Retinal pigment epithelial cell (primary cell): Measurements from ENCODE around the gene PREX1.
A peak's percentile ranks its signal among the peaks of the same experiment; 100 is the strongest.

Source experiments
- DNase-seq: peaks from one replicate; pipeline ENCODE4 v3.0.0-alpha.2; 2010; ENCODE audit warnings: low read depth
- H3K4me3 ChIP-seq: 2 replicates; pipeline ENCODE4 v1.5.1; 2011; ENCODE audit warnings: mild to moderate bottlenecking, low read length, control low read depth, moderate library complexity
- CTCF ChIP-seq: conservative IDR thresholded peaks from 2 replicates; pipeline ENCODE4 v1.5.1; 2011; ENCODE audit warnings: low read depth, low read length, control low read depth, inconsistent platforms

The PREX1 gene

GRCh38 chr20:48710341-48711043 lies 117.3 kb downstream of the PREX1 start:
- no peak overlapping the region for H3K4me3 ChIP-seq

GRCh38 chr20:48709744-48710143 lies 118.1 kb downstream of the PREX1 start:
- no peak for TF ChIP-seq CTCF
- H3K4me3 ChIP-seq = no peak overlapping the region
- no peak for DNase-seq

More at GRCh38 chr20:48710341-48711043, 117.3 kb downstream of the PREX1 start:
- no peak for DNase-seq
- no peak for TF ChIP-seq CTCF

- no peak overlapping the region for H3K4me3 ChIP-seq
- no peak for DNase-seq
- TF ChIP-seq CTCF = no peak
Measured at GRCh38 chr20:48709058-48709691, 118.6 kb downstream of the PREX1 start.

- DNase-seq = no peak
- TF ChIP-seq CTCF = no peak
- no peak overlapping the region for H3K4me3 ChIP-seq
Measured at GRCh38 chr20:48708630-48709029, 119.2 kb downstream of the PREX1 start.

- no peak for TF ChIP-seq CTCF
- no peak for DNase-seq
- no peak overlapping the region for H3K4me3 ChIP-seq
Measured at GRCh38 chr20:48708116-48708515, 119.7 kb downstream of the PREX1 start.

- no peak for DNase-seq
- no peak overlapping the region for H3K4me3 ChIP-seq
- peak; percentile 1 for TF ChIP-seq CTCF
Measured at GRCh38 chr20:48706710-48707365, 121.0 kb downstream of the PREX1 start.
